Measurements from ENCODE around the gene MTREX.

MTREX gene

GRCh38 chr5:55406292-55406691 lies 98.5 kb downstream of the MTREX start:
- TF ChIP-seq TAF1 (IDR thresholded peaks at IDR 0.05; ENCODE audit: borderline replicate concordance, insufficient read depth, low read length): no peak
- TF ChIP-seq FOXP2 (optimal IDR thresholded peaks at IDR 0.05; ENCODE audit: borderline replicate concordance, extremely low read depth, extremely low read length, insufficient read depth): no peak
- TF ChIP-seq POLR2AphosphoS5 (IDR thresholded peaks at IDR 0.05; ENCODE audit: low read depth, low read length): no peak
- TF ChIP-seq REST (IDR thresholded peaks at IDR 0.05; ENCODE audit: insufficient read depth in 1 of 2, low read depth in 2 of 2, low read length in 2 of 2): no peak
- no peak for TF ChIP-seq SIN3A (IDR thresholded peaks at IDR 0.05; ENCODE audit: borderline replicate concordance, insufficient read depth, low read length)

GRCh38 chr5:55407059-55407684 lies 99.4 kb downstream of the MTREX start:
- TF ChIP-seq SIN3A (IDR thresholded peaks at IDR 0.05; ENCODE audit: borderline replicate concordance, insufficient read depth, low read length) (no peak), TAF1 (IDR thresholded peaks at IDR 0.05; ENCODE audit: borderline replicate concordance, insufficient read depth, low read length) (no peak), FOXP2 (optimal IDR thresholded peaks at IDR 0.05; ENCODE audit: borderline replicate concordance, extremely low read depth, extremely low read length, insufficient read depth) (no peak), POLR2AphosphoS5 (IDR thresholded peaks at IDR 0.05; ENCODE audit: low read depth, low read length) (no peak), REST (IDR thresholded peaks at IDR 0.05; ENCODE audit: insufficient read depth in 1 of 2, low read depth in 2 of 2, low read length in 2 of 2) (no peak)

- TF ChIP-seq REST (IDR thresholded peaks at IDR 0.05; ENCODE audit: insufficient read depth in 1 of 2, low read depth in 2 of 2, low read length in 2 of 2) (no peak), FOXP2 (optimal IDR thresholded peaks at IDR 0.05; ENCODE audit: borderline replicate concordance, extremely low read depth, extremely low read length, insufficient read depth) (no peak), TAF1 (IDR thresholded peaks at IDR 0.05; ENCODE audit: borderline replicate concordance, insufficient read depth, low read length) (no peak), POLR2AphosphoS5 (IDR thresholded peaks at IDR 0.05; ENCODE audit: low read depth, low read length) (no peak), SIN3A (IDR thresholded peaks at IDR 0.05; ENCODE audit: borderline replicate concordance, insufficient read depth, low read length) (no peak)
These were observed 100.2 kb downstream of the MTREX start for GRCh38 chr5:55407984-55408383.

- TF ChIP-seq POLR2AphosphoS5 (IDR thresholded peaks at IDR 0.05; ENCODE audit: low read depth, low read length) (no peak), REST (IDR thresholded peaks at IDR 0.05; ENCODE audit: insufficient read depth in 1 of 2, low read depth in 2 of 2, low read length in 2 of 2) (no peak), SIN3A (IDR thresholded peaks at IDR 0.05; ENCODE audit: borderline replicate concordance, insufficient read depth, low read length) (no peak), TAF1 (IDR thresholded peaks at IDR 0.05; ENCODE audit: borderline replicate concordance, insufficient read depth, low read length) (no peak), FOXP2 (optimal IDR thresholded peaks at IDR 0.05; ENCODE audit: borderline replicate concordance, extremely low read depth, extremely low read length, insufficient read depth) (no peak)
These were observed 102.0 kb downstream of the MTREX start for GRCh38 chr5:55409775-55410174.
